Inflammatory macrophage treated with lipopolysaccharide for 4 hours (primary cell): ENCODE measurements around the gene LYG1.
A peak's percentile ranks its signal among the peaks of the same experiment; 100 is the strongest.
"Not testable (repeated sequence)": the region's sequence is repeated elsewhere in the genome, so short reads cannot be mapped to it uniquely, and the experiment has no call there.

Experiments used
- DNase-seq: peaks from one replicate; pipeline ENCODE4 v3.0.0-alpha.2; 2020

Gene LYG1

GRCh38 chr2:99301097-99301496 is at the start of gene LYG1:
LYG1 (minus strand) TSS chr2:99301197; CDS start chr2:99295670, 5,527 bp downstream.
- DNase-seq: not testable (repeated sequence)

GRCh38 chr2:99350194-99350593 is 49.2 kb upstream of the LYG1 start:
- no peak for DNase-seq

- no peak for DNase-seq
Observed at GRCh38 chr2:99348173-99348572, 47.2 kb upstream of the LYG1 start.

DNA sequence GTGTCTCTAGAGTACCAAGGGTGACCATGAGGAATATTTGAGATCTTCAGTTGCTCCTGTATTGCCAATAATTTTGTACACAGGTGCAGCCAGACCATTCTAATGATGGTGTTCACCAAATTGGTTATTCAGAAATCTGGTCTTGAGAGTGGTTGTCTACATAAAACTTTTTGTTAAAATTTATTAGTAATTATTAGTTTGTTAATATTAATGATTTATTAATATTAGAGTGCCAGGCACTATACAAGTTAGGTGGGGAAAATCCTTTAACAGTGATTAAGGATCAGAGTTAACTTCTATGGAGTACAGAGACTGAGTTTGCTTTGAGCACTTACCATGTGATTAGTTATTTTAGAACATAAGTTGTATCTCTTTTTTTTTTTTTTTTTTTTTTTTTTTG is 45.2 kb upstream of the LYG1 start:
- DNase-seq: no peak

DNA sequence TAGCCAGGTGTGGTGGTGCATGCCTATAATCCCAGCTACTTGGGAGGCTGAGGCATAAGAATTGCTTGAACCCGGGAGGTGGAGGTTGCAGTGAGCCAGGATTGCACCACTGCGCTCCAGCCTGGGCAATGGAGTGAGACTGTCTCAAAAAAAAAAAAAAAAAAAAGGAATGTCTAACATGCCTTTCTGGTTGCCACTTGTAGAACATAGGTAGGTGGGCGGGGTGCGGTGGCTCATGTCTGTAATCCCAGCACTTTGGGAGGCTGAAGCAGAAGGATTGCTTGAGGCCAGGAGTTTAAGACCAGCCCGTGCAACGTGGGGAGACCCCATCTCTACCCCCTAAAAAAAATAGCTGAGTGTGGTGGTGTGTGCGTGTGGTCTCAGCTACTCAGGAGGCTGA is 44.4 kb upstream of the LYG1 start:
- not testable (repeated sequence) for DNase-seq

GRCh38 chr2:99342536-99342935 is 41.5 kb upstream of the LYG1 start:
- DNase-seq: no peak

DNA sequence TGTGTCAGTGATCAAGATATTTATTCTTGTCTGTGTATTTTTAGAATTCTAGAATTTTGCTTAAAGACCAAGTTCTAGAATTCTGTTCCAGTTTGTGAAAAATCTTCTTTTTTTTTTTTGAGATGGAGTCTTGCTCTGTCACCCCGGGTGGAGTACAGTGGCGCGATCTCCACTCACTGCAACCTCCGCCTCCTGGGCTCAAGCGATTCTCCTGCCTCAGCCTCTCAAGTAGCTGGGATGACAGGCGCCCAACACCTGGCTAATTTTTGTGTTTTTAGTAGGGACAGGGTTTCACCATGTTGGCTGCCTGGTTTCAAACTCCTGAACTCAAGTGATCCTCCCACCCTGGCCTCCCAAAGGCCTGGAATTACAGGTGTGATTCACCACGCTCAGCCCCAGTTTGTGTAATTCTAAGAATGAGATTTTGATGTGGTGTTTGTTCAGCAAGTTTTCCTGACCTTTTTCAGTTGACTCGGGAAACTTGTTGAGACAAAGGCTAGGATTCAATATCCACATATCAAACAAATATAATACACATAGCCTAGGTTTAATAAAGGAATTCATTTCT is 39.8 kb upstream of the LYG1 start:
- no peak for DNase-seq

GRCh38 chr2:99338029-99338585 is 37.1 kb upstream of the LYG1 start:
- DNase-seq: peak; percentile 11

DNA sequence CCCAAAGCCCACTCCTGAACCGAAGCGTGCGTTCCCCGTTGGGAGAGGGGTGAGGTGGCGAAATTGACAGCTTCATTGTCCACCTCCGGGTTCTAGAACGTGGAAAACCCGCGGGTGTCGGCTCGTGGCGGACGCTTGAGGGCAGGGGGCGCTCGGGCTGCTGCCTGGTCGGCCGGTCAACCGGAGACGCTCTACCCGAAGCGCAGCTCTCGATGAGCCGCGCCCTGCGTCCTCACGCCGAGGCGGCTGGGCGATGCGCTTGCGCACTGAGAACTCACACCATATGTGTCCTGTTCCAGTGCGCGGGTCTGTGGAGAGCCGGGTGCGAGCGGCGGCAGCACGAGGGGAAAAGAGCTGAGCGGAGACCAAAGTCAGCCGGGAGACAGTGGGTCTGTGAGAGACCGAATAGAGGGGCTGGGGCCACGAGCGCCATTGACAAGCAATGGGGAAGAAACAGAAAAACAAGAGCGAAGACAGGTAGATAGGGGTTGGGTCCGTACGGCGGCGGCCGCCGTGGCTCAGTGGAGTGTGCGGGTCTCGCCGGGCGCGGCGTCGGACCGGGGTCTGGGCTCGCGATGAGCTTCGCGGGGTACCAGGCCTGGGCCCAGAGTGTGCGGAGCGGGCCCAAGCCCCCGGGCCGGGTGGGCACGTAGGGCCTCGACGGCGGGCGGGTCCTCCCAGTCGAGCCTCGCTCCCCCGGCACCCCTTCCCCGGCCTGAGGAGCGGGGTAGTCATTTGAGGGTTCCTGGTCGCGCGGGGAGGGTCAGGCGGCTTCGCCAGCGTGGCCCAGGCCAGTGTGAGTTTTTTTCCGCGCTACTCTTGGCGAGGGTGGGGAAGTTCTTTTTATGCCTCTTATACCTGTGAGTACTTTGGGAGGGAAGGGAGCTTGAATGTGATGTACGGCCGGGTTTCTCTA is 36.4 kb upstream of the LYG1 start, which contains the start of gene EIF5B:
Gene EIF5B (plus strand): TSS at position 277 of the 916 bp plus-strand sequence. CDS start 166 bp downstream, at position 443.
- DNase-seq: peak; percentile 99

GRCh38 chr2:99336804-99337112 is 35.8 kb upstream of the LYG1 start:
- DNase-seq: no peak

- peak; percentile 100 for DNase-seq
Observed at GRCh38 chr2:99335911-99336803, 35.2 kb upstream of the LYG1 start, which contains the start of gene TXNDC9. TXNDC9 (minus strand) TSS chr2:99336333; CDS start chr2:99333210, 3,123 bp downstream.

DNA sequence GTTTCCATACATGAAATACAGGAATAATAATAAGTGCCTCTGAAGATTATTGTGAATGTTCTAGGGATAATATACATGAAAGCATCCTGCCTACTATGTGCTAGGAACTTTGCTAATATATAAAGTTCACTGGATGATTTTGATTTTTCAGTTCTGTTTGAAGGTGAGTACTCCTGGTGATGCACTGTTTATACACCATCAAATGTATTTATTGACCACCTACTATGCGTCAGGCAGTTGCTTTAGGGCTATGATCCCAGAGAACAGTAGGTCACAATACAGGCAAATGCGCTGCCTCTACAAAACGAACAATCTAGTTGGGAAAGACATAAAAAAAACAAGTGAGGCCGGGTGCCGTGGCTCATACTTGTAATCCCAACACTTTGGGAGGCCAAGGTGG is 24.4 kb upstream of the LYG1 start:
- no peak for DNase-seq

GRCh38 chr2:99317873-99318200 is 16.8 kb upstream of the LYG1 start:
- not testable (repeated sequence) for DNase-seq

- no peak for DNase-seq
Observed at GRCh38 chr2:99317161-99317872, 16.3 kb upstream of the LYG1 start.

DNA sequence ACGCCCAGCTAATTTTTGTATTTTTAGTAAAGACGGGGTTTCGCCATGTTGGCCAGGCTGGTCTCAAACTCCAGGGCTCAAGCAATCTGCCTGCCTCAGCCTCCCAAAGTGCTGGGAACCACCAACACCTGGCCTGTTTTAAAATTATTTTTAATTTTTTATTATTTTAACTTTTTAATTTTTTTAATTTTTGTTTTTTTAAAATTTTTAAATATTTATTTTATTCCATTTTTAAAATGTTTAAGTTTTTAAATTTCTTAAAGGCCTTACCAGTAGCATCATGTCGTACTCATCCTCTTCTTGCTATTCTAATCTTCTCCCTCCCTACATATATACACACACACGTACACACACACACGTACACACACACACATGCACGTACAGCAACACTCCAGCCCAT is 1.4 kb downstream of the LYG1 start:
- no peak for DNase-seq

DNA sequence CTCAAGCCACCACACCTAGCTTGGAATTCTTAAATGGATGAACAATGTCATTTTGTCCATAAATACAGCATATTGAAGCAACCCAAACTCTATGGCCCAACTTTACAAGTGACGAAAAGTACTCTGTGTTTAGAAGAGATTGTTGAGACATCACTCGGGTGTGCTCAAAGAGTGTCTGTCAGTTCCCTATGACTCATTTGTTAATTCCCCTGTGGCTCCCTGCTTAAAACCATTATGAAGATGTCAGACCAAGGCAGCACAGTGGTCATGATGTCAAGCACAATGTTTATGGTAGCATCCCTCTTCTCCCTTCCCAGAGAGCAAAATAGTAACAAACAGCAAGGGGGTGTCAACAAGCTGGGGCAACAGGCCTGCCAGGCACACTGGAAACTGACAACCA is 3.0 kb downstream of the LYG1 start:
- peak; percentile 32 for DNase-seq

DNA sequence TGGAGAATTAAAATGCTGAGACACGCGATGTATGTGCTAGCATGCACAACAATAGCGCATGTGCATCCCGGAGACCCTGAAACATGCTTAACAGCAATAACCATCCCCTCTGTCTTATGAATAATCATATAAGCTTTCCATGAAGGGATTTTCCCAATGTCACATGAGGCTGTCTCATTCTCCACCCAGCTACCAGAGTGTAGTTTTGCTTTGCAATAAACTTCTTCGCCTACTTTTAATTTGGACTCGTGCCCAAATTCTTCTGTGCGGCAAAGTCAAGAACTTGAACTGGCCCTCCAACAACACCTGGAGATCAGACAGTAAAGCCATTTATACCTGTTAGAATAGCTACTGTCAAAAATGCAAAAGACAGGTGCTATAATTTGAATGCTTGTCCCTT is 15.5 kb downstream of the LYG1 start:
- DNase-seq: peak; percentile 20

GRCh38 chr2:99279969-99280695 is 20.9 kb downstream of the LYG1 start:
- DNase-seq: no peak

DNA sequence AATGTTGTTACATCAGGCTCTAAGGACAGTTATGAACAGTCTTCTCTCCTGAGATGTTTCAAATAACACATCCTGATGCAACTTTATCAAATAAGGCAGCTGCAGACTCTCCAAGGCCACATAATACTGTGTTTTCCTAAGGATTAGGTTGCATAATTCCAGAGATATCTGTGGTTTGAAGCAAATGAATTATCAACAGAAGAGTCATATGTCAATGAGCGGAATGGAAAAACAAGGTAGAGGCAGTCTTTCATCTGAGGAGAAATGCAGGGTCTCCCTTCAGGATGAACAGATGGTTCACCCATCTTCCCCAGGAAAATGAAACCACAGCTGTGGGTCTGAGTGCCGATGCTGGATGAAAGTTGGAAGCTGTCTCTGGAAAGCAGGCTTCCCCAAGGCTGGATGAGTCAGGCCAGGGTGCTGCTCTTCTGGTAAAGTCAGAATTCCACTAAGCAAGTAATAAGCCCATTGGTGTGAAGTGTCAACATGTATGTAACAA is 22.2 kb downstream of the LYG1 start:
- DNase-seq: no peak

- DNase-seq: not testable (repeated sequence)
Observed at GRCh38 chr2:99278195-99278765, 22.7 kb downstream of the LYG1 start.

- DNase-seq: no peak
Observed at GRCh38 chr2:99275882-99276281, 25.1 kb downstream of the LYG1 start.
